Ishikawa (cell line): ENCODE results near the gene ROPN1.

Experiments
- FOXM1 ChIP-seq: IDR thresholded peaks from 2 replicates; pipeline ENCODE4 v1.6.1; 2012; ENCODE audit warnings: low read depth, borderline replicate concordance
- RAD21 ChIP-seq: IDR thresholded peaks from 2 replicates; pipeline ENCODE4 v1.6.1; 2012; ENCODE audit warnings: low read depth

DNA sequence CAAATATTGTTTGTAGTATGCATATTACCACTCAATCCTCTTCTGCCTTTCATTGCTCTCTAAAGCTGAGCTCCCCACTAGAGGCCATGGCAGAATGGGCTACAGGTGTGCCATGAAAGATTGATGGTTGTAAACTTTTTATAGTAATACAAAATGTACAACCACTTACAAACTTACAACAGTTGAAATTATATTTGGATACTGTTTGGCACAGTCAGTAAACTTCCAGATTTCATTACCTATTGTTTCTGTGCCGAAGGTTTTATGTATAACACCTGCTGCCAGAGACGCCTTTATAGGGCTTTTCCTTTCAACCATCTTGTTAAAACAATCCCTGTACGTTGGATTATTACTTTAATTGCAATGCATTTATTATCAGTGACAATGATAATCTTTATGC is 7.0 kb downstream of the ROPN1 start:
- no peak for TF ChIP-seq RAD21
- TF ChIP-seq FOXM1 = no peak
